ENCODE data around the gene RNF144B.
"Not testable (repeated sequence)": the region's sequence is repeated elsewhere in the genome, so short reads cannot be mapped to it uniquely, and the experiment has no call there.

RNF144B gene

GRCh38 chr6:18451756-18452155 lies 64.6 kb downstream of the RNF144B start:
- Histone ChIP-seq H3K4me1 (ENCODE audit: insufficient read depth, low read length) (no peaks in the 10 kb centered on the region), H3K9me3 (ENCODE audit: insufficient read depth, low read depth, low read length) (no peaks in the 10 kb centered on the region), H3K9ac (ENCODE audit: low read depth, low read length) (no peak overlapping the region), H3K27ac (ENCODE audit: low read length) (no peak overlapping the region), H3K36me3 (ENCODE audit: insufficient read depth, low read depth, low read length) (no peaks in the 10 kb centered on the region), H3K4me3 (ENCODE audit: low read length) (no peak overlapping the region), H3K27me3 (ENCODE audit: insufficient read depth, low read length) (no peaks in the 10 kb centered on the region)

GRCh38 chr6:18454446-18454845 lies 67.3 kb downstream of the RNF144B start:
- Histone ChIP-seq H3K27me3 (ENCODE audit: insufficient read depth, low read length) (no peaks in the 10 kb centered on the region), H3K36me3 (ENCODE audit: insufficient read depth, low read depth, low read length) (no peaks in the 10 kb centered on the region), H3K4me1 (ENCODE audit: insufficient read depth, low read length) (no peaks in the 10 kb centered on the region; the same call in 1 of the 2 replicates)

GRCh38 chr6:18457065-18457737 lies 70.1 kb downstream of the RNF144B start:
- H3K9me3 ChIP-seq (ENCODE audit: insufficient read depth, low read depth, low read length) = no peaks in the 10 kb centered on the region; the same call in 1 of the 2 replicates
- no peak overlapping the region for H3K4me3 ChIP-seq (ENCODE audit: low read length)
- no peaks in the 10 kb centered on the region for H3K27me3 ChIP-seq (ENCODE audit: insufficient read depth, low read length)
- no peaks in the 10 kb centered on the region for H3K36me3 ChIP-seq (ENCODE audit: insufficient read depth, low read depth, low read length)
- no peak overlapping the region for H3K27ac ChIP-seq (ENCODE audit: low read length)
- H3K9ac ChIP-seq (ENCODE audit: low read depth, low read length) = no peak overlapping the region
- no peaks in the 10 kb centered on the region; the same call in 1 of the 2 replicates for H3K4me1 ChIP-seq (ENCODE audit: insufficient read depth, low read length)

More at GRCh38 chr6:18454446-18454845, 67.3 kb downstream of the RNF144B start:
- no peaks in the 10 kb centered on the region for H3K9me3 ChIP-seq (ENCODE audit: insufficient read depth, low read depth, low read length)
- H3K27ac ChIP-seq (ENCODE audit: low read length) = no peak overlapping the region
- H3K9ac ChIP-seq (ENCODE audit: low read depth, low read length) = no peak overlapping the region
- H3K4me3 ChIP-seq (ENCODE audit: low read length) = no peak overlapping the region

- H3K27ac ChIP-seq (ENCODE audit: low read length); H3K9ac ChIP-seq (ENCODE audit: low read depth, low read length); H3K4me3 ChIP-seq (ENCODE audit: low read length); H3K27me3 ChIP-seq (ENCODE audit: insufficient read depth, low read length); H3K4me1 ChIP-seq (ENCODE audit: insufficient read depth, low read length); H3K36me3 ChIP-seq (ENCODE audit: insufficient read depth, low read depth, low read length); H3K9me3 ChIP-seq (ENCODE audit: insufficient read depth, low read depth, low read length): not testable (repeated sequence)
Measured at GRCh38 chr6:18458086-18458485, 70.9 kb downstream of the RNF144B start.

- no peak overlapping the region for H3K27ac ChIP-seq (ENCODE audit: low read length)
- H3K9me3 ChIP-seq (ENCODE audit: insufficient read depth, low read depth, low read length) = no peaks in the 10 kb centered on the region; the same call in 1 of the 2 replicates
- no peaks in the 10 kb centered on the region; the same call in 1 of the 2 replicates for H3K36me3 ChIP-seq (ENCODE audit: insufficient read depth, low read depth, low read length)
- no peak overlapping the region for H3K4me3 ChIP-seq (ENCODE audit: low read length)
- H3K4me1 ChIP-seq (ENCODE audit: insufficient read depth, low read length) = no peaks in the 10 kb centered on the region
- H3K27me3 ChIP-seq (ENCODE audit: insufficient read depth, low read length) = no peaks in the 10 kb centered on the region
- no peak overlapping the region for H3K9ac ChIP-seq (ENCODE audit: low read depth, low read length)
Measured at GRCh38 chr6:18463429-18463828, 76.3 kb downstream of the RNF144B start.

GRCh38 chr6:18464176-18464575 lies 77.0 kb downstream of the RNF144B start:
- Histone ChIP-seq H3K4me1 (ENCODE audit: insufficient read depth, low read length) (no peaks in the 10 kb centered on the region), H3K9me3 (ENCODE audit: insufficient read depth, low read depth, low read length) (no peaks in the 10 kb centered on the region; the same call in 1 of the 2 replicates), H3K36me3 (ENCODE audit: insufficient read depth, low read depth, low read length) (no peaks in the 10 kb centered on the region; the same call in 1 of the 2 replicates), H3K27ac (ENCODE audit: low read length) (no peak overlapping the region), H3K4me3 (ENCODE audit: low read length) (no peak overlapping the region), H3K27me3 (ENCODE audit: insufficient read depth, low read length) (no peaks in the 10 kb centered on the region), H3K9ac (ENCODE audit: low read depth, low read length) (no peak overlapping the region)

GRCh38 chr6:18465410-18466154 lies 78.4 kb downstream of the RNF144B start:
- no peak overlapping the region for H3K9ac ChIP-seq (ENCODE audit: low read depth, low read length)
- no peaks in the 10 kb centered on the region for H3K9me3 ChIP-seq (ENCODE audit: insufficient read depth, low read depth, low read length)
- H3K27me3 ChIP-seq (ENCODE audit: insufficient read depth, low read length) = no peaks in the 10 kb centered on the region
- H3K4me1 ChIP-seq (ENCODE audit: insufficient read depth, low read length) = no peaks in the 10 kb centered on the region; the same call in 1 of the 2 replicates
- H3K4me3 ChIP-seq (ENCODE audit: low read length) = no peak overlapping the region
- H3K27ac ChIP-seq (ENCODE audit: low read length) = no peak overlapping the region
- H3K36me3 ChIP-seq (ENCODE audit: insufficient read depth, low read depth, low read length) = no peaks in the 10 kb centered on the region; the same call in 1 of the 2 replicates

- Histone ChIP-seq H3K36me3 (ENCODE audit: insufficient read depth, low read depth, low read length) (no peaks in the 10 kb centered on the region; the same call in 1 of the 2 replicates), H3K9me3 (ENCODE audit: insufficient read depth, low read depth, low read length) (no peaks in the 10 kb centered on the region), H3K4me1 (ENCODE audit: insufficient read depth, low read length) (no peaks in the 10 kb centered on the region; the same call in 1 of the 2 replicates), H3K27me3 (ENCODE audit: insufficient read depth, low read length) (no peaks in the 10 kb centered on the region), H3K27ac (ENCODE audit: low read length) (no peak overlapping the region), H3K4me3 (ENCODE audit: low read length) (no peak overlapping the region), H3K9ac (ENCODE audit: low read depth, low read length) (no peak overlapping the region)
Measured at GRCh38 chr6:18467741-18468502, 80.8 kb downstream of the RNF144B start.

- H3K4me1 ChIP-seq (ENCODE audit: insufficient read depth, low read length) = no peaks in the 10 kb centered on the region; the same call in 1 of the 2 replicates
- H3K27ac ChIP-seq (ENCODE audit: low read length) = no peak overlapping the region
- H3K9me3 ChIP-seq (ENCODE audit: insufficient read depth, low read depth, low read length) = no peaks in the 10 kb centered on the region
- H3K4me3 ChIP-seq (ENCODE audit: low read length) = no peak overlapping the region
- H3K9ac ChIP-seq (ENCODE audit: low read depth, low read length) = no peak overlapping the region
- H3K36me3 ChIP-seq (ENCODE audit: insufficient read depth, low read depth, low read length) = no peaks in the 10 kb centered on the region; the same call in 1 of the 2 replicates
- no peaks in the 10 kb centered on the region for H3K27me3 ChIP-seq (ENCODE audit: insufficient read depth, low read length)
Measured at GRCh38 chr6:18468503-18468843, 81.3 kb downstream of the RNF144B start.

GRCh38 chr6:18469536-18469935 lies 82.4 kb downstream of the RNF144B start:
- H3K4me1 ChIP-seq (ENCODE audit: insufficient read depth, low read length) = no peaks in the 10 kb centered on the region; the same call in 1 of the 2 replicates
- H3K4me3 ChIP-seq (ENCODE audit: low read length) = no peak overlapping the region
- H3K9ac ChIP-seq (ENCODE audit: low read depth, low read length) = no peak overlapping the region
- no peak overlapping the region for H3K27ac ChIP-seq (ENCODE audit: low read length)
- H3K9me3 ChIP-seq (ENCODE audit: insufficient read depth, low read depth, low read length) = no peaks in the 10 kb centered on the region
- H3K27me3 ChIP-seq (ENCODE audit: insufficient read depth, low read length) = no peaks in the 10 kb centered on the region
- H3K36me3 ChIP-seq (ENCODE audit: insufficient read depth, low read depth, low read length) = no peaks in the 10 kb centered on the region; the same call in 1 of the 2 replicates

GRCh38 chr6:18471232-18471964 lies 84.2 kb downstream of the RNF144B start:
- H3K27ac ChIP-seq (ENCODE audit: low read length) = no peak overlapping the region
- no peaks in the 10 kb centered on the region for H3K9me3 ChIP-seq (ENCODE audit: insufficient read depth, low read depth, low read length)
- no peak overlapping the region for H3K9ac ChIP-seq (ENCODE audit: low read depth, low read length)
- H3K4me3 ChIP-seq (ENCODE audit: low read length) = no peak overlapping the region
- H3K4me1 ChIP-seq (ENCODE audit: insufficient read depth, low read length) = no peaks in the 10 kb centered on the region; the same call in 1 of the 2 replicates
- H3K36me3 ChIP-seq (ENCODE audit: insufficient read depth, low read depth, low read length) = no peaks in the 10 kb centered on the region
- no peaks in the 10 kb centered on the region for H3K27me3 ChIP-seq (ENCODE audit: insufficient read depth, low read length)

Data from iPS-20b (cell line).